AG10803 (cell line): Measurements from ENCODE around the gene AP5Z1.

Source experiments
- DNase-seq: peaks from one replicate; pipeline ENCODE4 v3.0.0; 2010; ENCODE audit warnings: low read depth
- H3K4me3 ChIP-seq: 2 replicates; pipeline ENCODE4 v1.5.1; 2011; ENCODE audit warnings: mild to moderate bottlenecking, low read length, control low read depth
- TF ChIP-seq, protein P1 (sequence below): conservative IDR thresholded peaks from 2 replicates; pipeline ENCODE4 v1.5.1; 2011; ENCODE audit warnings: mild to moderate bottlenecking, low read length, control low read depth, inconsistent platforms

AP5Z1 gene

DNA sequence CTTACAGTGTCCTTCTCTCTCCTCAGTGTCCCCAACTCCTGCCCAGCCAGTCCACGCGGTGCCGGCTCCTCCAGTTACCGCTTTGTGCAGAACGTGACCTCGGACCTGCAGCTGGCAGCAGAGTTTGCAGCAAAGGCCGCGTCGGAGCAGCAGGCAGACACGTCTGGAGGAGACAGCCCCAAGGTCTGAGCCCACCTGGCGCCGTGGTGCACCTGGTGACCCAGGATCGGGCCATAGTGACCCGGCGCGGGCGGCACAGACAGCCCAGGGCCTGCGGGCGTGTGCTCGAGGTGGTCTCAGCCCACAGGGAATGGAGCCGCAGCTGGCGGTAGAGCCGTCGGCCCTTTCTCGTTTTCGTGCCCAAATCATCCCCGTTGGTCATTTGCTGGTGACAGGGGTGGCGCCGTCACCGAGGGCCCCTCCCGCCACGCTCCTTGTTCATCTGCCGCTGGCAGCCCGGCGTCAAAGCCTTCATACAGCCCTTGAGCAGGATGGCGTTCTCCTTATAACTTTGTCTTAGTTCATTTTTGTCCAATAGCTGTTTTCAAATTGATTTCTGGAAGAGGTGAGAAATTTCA, 20.9 kb upstream of the AP5Z1 start:
- DNase-seq: no peak
- TF ChIP-seq, protein P1, sequence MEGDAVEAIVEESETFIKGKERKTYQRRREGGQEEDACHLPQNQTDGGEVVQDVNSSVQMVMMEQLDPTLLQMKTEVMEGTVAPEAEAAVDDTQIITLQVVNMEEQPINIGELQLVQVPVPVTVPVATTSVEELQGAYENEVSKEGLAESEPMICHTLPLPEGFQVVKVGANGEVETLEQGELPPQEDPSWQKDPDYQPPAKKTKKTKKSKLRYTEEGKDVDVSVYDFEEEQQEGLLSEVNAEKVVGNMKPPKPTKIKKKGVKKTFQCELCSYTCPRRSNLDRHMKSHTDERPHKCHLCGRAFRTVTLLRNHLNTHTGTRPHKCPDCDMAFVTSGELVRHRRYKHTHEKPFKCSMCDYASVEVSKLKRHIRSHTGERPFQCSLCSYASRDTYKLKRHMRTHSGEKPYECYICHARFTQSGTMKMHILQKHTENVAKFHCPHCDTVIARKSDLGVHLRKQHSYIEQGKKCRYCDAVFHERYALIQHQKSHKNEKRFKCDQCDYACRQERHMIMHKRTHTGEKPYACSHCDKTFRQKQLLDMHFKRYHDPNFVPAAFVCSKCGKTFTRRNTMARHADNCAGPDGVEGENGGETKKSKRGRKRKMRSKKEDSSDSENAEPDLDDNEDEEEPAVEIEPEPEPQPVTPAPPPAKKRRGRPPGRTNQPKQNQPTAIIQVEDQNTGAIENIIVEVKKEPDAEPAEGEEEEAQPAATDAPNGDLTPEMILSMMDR: no peak
- H3K4me3 ChIP-seq: no peak overlapping the region

DNA sequence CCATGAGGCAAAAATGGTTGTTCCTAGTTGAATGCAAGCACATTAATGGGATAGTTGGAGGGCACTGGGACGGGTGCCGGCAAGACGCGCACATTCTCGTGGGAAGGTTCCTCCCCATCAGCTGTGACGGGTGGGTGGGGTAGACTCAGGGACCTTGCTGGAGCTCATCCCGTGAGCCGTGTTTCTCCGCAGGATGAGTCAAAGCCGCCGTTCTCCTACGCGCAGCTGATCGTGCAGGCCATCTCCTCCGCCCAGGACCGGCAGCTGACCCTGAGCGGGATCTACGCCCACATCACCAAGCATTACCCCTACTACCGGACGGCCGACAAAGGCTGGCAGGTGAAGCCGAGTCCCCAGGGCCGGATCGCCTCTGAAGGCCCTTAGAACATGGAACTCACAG, 20.4 kb upstream of the AP5Z1 start:
- TF ChIP-seq, protein P1: no peak
- H3K4me3 ChIP-seq: no peak overlapping the region
- no peak for DNase-seq

DNA sequence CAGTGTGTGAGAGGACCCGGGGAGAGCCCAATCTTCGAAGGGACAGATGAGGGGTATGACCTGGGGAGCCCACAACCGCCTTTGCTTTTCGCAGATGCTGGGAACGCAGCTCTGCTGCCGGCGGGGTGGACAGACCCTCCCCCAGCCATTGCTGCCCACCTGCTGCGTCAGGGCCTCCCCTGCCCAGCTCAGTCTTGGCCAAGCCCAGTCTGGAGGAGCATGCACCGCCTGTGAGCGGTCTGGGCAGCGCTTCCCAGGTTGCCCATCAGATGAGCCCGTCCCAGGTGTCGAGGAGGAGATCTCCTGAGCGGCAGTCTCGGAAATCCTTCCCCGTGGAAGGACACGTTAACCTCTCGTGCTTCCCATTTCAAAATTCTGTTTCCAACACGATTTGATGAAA, 17.3 kb upstream of the AP5Z1 start:
- H3K4me3 ChIP-seq: no peak overlapping the region
- DNase-seq: no peak
- TF ChIP-seq, protein P1: no peak

DNA sequence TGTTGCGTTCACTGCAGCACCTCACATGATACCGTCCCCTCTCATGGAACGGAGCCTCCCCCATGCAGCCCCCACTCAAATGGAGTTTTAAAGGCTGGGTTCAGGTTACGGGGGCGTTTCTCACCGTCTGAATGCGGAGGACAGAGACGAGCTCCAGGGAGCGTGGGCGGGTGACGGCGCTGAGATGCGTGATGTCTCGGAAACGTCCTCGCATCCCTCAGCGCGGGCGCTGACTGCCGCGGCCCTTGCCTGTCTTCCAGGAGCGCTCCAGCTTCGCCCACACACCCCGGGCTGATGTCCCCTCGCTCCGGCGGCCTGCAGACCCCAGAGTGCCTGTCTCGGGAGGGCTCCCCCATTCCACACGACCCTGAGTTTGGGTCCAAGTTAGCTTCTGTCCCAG, 16.6 kb upstream of the AP5Z1 start:
- H3K4me3 ChIP-seq: no peak overlapping the region
- no peak for DNase-seq
- TF ChIP-seq, protein P1: no peak

DNA sequence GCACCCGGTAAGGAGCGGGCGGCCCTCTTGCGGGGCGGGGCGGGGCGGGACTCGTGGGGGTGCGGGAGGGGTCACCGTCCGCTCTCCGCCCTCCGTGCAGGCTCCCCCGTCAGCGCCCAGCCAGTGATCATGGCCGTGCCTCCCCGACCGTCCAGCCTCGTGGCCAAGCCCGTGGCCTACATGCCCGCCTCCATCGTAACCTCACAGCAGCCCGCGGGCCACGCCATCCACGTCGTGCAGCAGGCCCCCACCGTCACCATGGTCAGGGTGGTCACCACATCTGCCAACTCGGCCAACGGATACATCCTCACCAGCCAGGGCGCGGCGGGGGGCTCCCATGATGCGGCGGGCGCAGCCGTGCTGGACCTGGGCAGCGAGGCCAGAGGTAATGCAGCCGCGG, 16.2 kb upstream of the AP5Z1 start:
- DNase-seq: no peak
- H3K4me3 ChIP-seq: no peak overlapping the region
- TF ChIP-seq, protein P1: no peak

DNA sequence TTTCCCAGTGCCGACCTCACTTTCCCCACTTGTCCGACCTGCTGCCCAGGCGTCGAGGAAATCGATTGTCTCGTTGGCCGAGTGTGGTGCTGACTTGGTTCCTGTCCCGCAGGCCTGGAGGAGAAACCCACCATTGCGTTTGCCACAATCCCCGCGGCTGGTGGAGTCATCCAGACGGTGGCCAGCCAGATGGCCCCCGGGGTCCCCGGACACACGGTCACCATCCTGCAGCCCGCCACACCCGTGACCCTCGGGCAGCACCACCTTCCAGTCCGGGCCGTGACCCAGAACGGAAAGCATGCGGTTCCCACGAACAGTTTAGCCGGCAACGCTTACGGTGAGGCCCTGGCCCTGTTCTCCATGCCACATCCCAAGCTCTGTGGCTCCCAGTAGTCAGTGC, 14.5 kb upstream of the AP5Z1 start:
- no peak for DNase-seq
- TF ChIP-seq, protein P1: no peak
- no peak overlapping the region for H3K4me3 ChIP-seq

DNA sequence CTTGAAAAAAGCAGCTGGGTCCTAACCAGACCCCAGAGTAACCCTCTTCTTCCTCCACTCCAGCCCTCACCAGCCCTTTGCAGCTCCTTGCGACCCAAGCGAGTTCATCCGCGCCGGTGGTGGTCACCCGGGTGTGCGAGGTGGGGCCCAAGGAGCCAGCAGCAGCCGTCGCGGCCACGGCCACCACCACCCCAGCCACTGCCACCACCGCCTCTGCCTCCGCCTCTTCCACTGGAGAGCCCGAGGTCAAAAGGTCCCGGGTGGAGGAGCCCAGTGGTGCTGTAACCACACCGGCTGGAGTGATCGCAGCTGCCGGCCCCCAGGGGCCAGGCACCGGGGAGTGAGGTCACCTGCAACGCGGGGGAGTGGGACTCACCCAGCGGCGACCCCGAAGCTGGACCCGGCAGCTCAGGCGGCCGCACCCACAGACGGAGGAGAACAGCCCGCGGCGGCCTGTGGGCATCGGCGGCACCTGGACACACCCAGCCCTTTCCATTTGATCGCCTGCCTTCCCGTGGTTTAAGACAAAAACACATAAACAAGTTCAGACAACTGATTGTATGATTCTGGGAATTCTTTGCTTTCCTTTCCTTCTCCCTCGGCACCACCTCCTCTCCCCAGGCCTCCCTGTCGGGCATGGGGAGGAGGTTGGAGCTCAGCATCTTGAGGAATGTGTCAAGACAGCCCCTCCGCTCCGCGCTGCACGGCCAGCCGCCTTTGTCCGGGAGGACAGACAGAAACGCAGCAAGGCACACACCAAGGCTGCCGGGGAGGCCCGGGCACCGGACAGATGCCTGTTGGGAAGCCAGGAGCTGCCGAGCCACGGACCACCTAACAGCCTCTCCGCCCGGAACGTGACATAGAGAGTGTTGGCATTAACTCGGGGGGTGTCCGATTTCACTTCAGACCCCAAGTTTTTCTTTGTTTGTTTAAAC, 13.0 kb upstream of the AP5Z1 start:
- no peak for DNase-seq
- TF ChIP-seq, protein P1: no peak
- no peak overlapping the region for H3K4me3 ChIP-seq
